NCI-H2196 treated with DMSO at 0.1 percent for 48 hours (cell line): ENCODE measurements around the gene SPRR2F.

Experiments used
- DNase-seq: peaks from one replicate; lab custom pipeline; 2025; ENCODE audit not compliant: unreplicated experiment; lab: John Stamatoyannopoulos, UW

Gene SPRR2F

DNA sequence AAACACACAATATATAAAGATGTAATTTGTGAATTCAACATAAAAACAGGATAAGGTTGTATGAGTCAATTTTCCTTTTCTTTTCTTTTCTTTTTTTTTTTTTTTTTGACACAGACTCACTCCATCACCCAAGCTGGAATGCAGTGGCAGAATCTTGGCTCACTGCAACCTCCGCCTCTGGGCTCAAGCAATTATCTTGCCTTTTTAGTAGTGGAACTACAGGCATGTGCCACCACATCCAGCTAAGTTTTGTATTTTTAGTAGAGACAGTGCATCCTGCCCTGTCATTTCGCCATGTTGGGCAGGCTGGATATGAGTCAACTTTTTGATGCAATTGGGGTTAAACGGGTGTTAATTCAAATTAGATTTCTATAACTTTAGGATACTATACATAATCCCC is 31.6 kb downstream of the SPRR2F start:
- no peak for DNase-seq

DNA sequence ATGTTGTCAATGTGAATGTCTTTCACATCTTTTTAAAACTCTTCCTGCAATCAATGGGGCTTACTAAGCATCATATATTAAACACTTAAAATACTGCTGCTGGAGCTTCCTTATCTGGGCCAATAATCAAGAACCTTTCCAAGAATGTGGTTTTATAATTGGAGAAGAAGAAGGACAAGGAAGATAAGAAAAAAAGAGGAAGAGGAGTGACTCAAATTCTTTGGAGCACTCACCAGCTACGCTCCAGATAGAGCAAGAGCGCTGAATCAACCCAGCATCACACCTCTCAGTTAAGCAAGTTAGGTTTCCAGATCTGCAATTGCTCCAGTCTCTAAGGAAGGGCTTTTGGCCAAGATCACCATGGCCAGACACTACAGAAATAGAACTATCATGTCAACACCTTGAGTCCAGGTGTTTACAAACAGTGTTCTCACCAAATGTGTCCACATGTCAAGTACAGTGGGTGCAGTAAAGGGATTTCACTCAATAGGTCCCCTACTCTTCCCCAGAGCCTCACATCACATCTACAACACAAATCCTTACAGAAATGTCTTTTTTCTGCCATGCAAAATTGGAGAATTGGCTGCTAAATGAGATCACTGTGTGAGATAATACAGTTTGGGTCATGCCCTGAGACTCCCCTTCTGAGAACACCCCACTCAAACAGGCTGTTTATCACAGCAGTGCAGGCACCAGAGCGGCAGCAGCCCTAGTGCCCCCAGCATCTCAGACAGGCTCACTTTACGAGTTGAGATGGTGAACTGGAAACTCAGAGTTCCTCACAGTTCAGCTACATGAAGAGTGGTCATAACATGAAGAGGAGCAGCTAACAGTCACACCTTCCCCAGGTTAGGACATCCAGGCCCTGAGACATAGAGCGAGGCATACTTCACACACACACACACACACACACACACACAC is 40.2 kb downstream of the SPRR2F start:
- DNase-seq, result no peak

DNA sequence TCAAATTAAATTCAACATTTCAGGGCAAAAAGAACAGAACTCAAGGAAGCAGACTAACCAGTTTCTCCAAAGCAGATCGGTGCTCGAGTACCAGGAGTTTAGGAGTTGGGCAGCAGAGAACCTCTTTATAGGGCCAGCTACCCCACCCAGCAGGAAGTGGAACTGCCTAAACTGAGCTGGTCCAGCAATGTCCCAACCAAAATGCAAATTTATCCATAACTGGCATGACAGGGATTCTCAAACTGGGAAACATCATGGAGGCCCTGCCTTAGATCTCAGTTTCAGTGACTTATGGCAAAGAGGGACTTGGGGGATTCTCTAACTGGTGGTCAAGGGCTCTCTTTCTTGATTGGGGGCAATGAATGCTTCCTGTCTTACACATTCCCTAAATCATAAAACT is 41.8 kb downstream of the SPRR2F start, which contains the start of gene SPRR2B:
TSS of gene SPRR2B (minus strand) at position 101 of the 400 bp plus-strand sequence. CDS start 772 bp downstream, outside the sequence.
- DNase-seq, result no peak

DNA sequence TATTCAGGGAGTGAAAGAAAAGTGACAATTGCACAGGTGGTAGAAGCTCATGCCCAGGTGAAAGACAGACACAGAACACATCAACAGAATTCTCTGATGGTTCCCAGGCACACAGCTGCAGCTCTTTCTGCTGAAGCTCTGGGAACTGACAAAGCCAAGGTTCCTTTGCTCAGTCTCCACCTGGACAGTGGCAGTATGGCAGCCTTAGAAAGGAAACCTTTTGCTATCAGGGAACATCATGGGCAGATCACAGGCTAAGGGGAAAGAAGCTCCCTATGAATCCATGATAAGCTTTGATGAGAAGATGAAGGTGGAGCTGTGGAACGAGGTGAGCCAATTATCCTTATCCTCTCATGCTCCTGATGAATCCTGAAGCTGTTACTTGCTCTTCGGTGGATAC is 43.1 kb downstream of the SPRR2F start:
- DNase-seq, result no peak
